Measurements from ENCODE around the gene TMEM94.

DNA sequence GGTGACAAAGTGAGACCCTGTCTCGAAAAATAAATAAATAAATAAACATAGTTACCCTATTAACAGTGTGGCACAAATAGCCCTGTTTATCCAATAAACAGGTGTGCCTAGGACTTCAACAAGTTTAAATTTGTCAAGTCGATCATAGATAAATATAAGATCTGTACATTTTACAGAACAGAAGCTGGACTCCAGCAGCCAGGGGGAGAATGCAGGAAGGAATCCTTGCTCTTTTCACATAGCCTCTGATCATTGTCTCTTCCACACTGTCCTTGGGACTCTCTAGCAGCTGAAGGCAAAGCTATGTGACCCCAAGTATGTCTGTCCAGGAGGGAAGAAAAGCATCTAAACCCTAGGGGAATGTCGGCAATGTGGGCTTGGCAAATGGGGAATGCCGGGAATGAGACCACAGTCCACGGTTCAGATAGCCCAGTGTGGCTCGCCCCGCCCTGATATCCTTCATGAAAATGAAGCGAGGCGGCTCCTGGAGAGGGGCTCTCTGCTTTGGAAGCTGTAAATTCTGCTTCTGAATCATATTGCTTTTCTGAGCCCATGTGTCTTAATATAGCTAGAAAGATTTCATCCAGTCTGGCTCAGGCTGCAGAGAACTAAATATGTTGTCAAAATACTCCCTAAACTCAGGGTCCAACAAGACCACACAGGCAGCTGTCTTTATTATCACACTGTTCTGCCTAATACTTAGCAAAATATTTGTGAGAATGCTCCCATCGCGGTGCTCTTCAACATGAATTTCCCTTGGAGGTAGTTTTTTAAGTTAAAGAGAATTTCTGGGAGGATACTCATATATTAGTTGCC lies 26.1 kb upstream of the TMEM94 start:
- TF ChIP-seq POLR2AphosphoS5 (IDR thresholded peaks at IDR 0.05): no peak
- TF ChIP-seq POLR2A (IDR thresholded peaks at IDR 0.05): no peak
